GM18861 (cell line): ENCODE measurements around the gene FLT1.

Experiments
- ATAC-seq: cut with Tn5 transposase; IDR thresholded peaks from one replicate; pipeline ENCODE4 v1.9.1; 2021; ENCODE audit not compliant: unreplicated experiment

FLT1 gene

GRCh38 chr13:28267497-28267896 lies 227.4 kb downstream of the FLT1 start:
- ATAC-seq: no peak

DNA sequence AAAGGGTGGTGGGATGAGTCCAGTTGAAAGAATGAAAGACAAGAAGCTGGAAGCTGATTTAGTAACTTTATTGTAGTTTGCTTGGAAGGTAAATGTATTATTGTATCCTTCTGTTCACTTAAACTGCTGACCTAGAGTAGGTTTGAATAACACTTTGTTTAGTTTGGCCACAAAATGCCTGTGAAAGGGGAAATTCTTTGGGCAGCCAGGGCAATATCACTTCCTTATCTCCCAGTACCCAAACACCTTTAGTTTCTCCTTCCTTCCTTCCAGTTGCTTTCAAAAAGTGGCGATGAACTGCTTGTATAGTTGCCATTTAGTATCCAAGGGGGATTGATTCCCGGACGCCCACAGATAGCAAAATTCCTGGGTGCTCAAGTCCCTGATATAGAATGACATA lies 236.5 kb downstream of the FLT1 start:
- ATAC-seq: no peak

GRCh38 chr13:28257305-28257704 lies 237.6 kb downstream of the FLT1 start:
- no peak for ATAC-seq

DNA sequence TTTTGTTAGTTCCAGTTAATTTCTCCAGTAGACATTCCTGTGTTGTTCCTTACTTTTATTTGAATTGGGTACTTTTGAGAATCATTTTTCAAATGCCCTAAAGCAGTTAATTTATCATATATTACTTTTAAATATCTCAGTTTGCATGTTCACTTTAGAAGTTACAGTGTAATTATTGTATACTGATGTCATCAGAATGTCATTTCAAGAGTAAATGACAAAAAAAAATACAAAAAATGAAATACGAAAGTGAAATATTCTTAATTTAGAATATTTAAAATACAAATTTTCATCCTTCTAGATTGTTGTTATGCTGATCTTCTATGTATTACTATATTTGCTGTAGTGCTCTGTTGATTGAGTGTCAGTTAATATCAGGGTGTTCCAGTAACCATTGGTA lies 242.4 kb downstream of the FLT1 start:
- no peak for ATAC-seq

- ATAC-seq: no peak
Measured at GRCh38 chr13:28251466-28251865, 243.5 kb downstream of the FLT1 start.

DNA sequence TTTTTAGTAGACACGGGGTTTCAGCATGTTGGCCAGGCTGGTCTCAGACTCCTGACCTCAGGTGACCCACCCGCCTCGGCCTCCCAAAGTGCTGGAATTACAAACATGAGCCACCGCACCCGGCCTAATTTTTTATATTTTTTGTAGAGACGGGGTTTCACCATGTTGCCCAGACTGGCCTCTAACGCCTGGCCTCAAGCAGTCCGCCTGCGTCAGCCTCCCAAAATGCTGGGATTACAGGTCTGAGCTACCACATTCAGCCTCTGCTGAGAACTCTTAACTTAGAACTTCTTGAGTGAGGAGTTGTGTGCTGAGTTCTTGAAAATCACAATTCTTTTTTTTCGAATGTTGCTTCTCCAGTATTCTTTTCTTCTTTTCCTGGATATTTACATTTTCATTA lies 244.4 kb downstream of the FLT1 start:
- ATAC-seq: no peak
